ENCODE data around the gene AUP1.

DNA sequence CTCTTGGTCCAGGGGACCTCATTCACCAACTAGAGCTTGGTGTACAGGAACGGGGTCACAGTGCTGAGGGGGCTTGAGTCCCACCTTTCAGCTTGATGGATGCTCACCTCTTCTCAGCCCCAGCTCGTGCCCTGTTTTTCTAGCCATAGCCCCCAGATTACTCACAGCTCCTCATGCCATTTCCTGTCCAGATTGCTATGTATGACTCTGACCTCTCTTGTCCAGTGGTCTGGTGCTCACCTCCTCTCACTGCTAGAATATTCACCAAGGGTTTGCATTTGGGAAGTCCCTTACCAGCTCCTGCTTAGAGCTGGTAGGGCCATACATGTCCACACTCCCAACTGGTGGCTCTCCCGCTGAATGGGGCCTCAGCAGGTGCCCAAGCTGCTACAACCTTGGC lies 36.0 kb downstream of the AUP1 start:
- TF ChIP-seq, protein P1, sequence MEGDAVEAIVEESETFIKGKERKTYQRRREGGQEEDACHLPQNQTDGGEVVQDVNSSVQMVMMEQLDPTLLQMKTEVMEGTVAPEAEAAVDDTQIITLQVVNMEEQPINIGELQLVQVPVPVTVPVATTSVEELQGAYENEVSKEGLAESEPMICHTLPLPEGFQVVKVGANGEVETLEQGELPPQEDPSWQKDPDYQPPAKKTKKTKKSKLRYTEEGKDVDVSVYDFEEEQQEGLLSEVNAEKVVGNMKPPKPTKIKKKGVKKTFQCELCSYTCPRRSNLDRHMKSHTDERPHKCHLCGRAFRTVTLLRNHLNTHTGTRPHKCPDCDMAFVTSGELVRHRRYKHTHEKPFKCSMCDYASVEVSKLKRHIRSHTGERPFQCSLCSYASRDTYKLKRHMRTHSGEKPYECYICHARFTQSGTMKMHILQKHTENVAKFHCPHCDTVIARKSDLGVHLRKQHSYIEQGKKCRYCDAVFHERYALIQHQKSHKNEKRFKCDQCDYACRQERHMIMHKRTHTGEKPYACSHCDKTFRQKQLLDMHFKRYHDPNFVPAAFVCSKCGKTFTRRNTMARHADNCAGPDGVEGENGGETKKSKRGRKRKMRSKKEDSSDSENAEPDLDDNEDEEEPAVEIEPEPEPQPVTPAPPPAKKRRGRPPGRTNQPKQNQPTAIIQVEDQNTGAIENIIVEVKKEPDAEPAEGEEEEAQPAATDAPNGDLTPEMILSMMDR (conservative IDR thresholded peaks at IDR 0.05 in 1 of 2, IDR thresholded peaks at IDR 0.05 in 1 of 2; ENCODE audit: low read depth in 1 of 2, low read length in 2 of 2) = no peak
- no peak for TF ChIP-seq EZH2 (IDR thresholded peaks at IDR 0.05; ENCODE audit: low read length, missing control alignments)
